Epithelial cell of alveolus of lung (primary cell): ENCODE data around the gene FURIN. TPM values are rescaled to one million over a fixed set of nuclear protein-coding genes. Genes with fewer than 3 reads are reported as not detected.

Experiments used
- total RNA-seq: library from RNA; depleted of rRNA; stranded (reverse); fragments of >200 nt; gene quantifications from 2 replicates; pipeline ENCODE4 v1.2.1, GENCODE V29; 2015

Gene FURIN
- total RNA-seq = 72.6 and 84.4 TPM in 2 replicates

GRCh38 chr15:90868261-90868689 lies at the start of gene FURIN:
Gene FURIN, plus strand, starts transcription at chr15:90868588. Its CDS starts 7,153 bp downstream, at chr15:90875741.

GRCh38 chr15:90883976-90884718 lies 15.8 kb downstream of the FURIN start, which contains the start of gene FES:
Gene FES, plus strand, starts transcription at chr15:90884504. Its CDS starts 542 bp downstream, at chr15:90885046.

GRCh38 chr15:90902840-90903732 lies 34.7 kb downstream of the FURIN start, which contains the start of gene MAN2A2:
Gene MAN2A2, plus strand, starts transcription at chr15:90903302. Its CDS starts 906 bp downstream, at chr15:90904208.

DNA sequence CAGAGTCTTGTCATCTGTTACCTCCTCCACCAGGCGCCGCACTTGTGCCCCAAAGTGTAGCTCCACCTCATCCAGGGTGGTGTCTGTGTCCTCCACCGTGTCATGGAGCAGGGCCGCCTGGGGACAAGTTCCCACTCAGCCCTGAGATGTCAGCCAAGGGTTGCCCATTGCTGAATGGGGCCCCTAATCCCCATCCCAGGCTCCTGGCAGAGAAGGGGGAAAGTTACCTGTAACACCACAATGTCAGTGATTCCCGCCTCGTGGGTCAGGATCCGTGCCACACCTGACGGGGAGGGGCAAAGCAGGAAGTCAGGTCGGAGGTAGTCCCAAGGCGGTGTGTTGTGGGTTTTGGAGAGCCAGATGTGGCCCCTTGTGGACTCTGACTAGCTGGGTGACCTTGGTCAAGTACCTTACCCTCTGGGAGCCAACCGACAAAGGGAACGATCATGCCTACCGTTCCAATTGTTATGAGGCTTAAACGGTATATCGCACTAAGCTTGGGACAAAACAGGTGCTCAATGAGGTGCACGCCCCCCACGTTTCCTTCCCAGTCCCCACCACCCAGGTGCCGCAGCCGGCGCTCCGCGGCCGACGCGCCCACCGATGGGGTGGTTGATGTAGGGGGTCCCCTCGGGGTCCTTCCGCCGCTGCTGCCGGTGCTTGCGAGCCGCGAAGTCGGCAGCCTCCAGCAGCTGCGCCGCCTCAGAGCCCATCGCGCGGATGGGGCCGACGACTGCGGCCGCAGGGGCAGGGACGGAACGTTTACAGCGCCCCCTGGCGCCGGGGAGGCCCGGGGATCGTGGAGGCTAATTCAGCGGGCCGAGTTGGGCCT lies 63.7 kb downstream of the FURIN start, which contains the start of gene HDDC3:
Gene HDDC3, minus strand, starts transcription at position 722 of the 832 bp plus-strand sequence. Its CDS starts 9 bp downstream, at position 713.

Other genes starting within 250 kb of the FURIN start
- 1.6 and 4.4 TPM in 2 replicates for gene BLM, start 151.2 kb upstream of the FURIN start, total RNA-seq
- 16.2 and 22.8 TPM in 2 replicates for gene FES, start 15.9 kb downstream of the FURIN start, total RNA-seq
- gene MAN2A2, start 34.7 kb downstream of the FURIN start, total RNA-seq = 7.4 and 28.7 TPM in 2 replicates
- gene HDDC3, start 64.0 kb downstream of the FURIN start, total RNA-seq = 20.8 and 26.5 TPM in 2 replicates
- gene UNC45A, start 66.7 kb downstream of the FURIN start, total RNA-seq = 38.3 and 43.2 TPM in 2 replicates
- gene RCCD1, start 86.3 kb downstream of the FURIN start, total RNA-seq = 20.8 and 23.5 TPM in 2 replicates
- gene PRC1, start 125.9 kb downstream of the FURIN start, total RNA-seq = 55.7 and 93.7 TPM in 2 replicates
- 10.9 and 16.6 TPM in 2 replicates for gene VPS33B, start 154.0 kb downstream of the FURIN start, total RNA-seq
- gene SV2B, start 231.7 kb downstream of the FURIN start, total RNA-seq = 0.13 TPM in 1 of 2 replicates, not detected in the other